GM23338 (cell line): ENCODE results near the gene TRAPPC10.

Source experiments
- CREB1 ChIP-seq: fragments of 250-450 bp; sonication (Bioruptor Pico); IDR thresholded peaks from 2 replicates; pipeline ENCODE4 v1.5.0; 2020; ENCODE audit warnings: low read depth, mild to moderate bottlenecking, moderate library complexity
- EZH2 ChIP-seq: fragments of 200-600 bp; sonication (generic); IDR thresholded peaks from one replicate; pipeline ENCODE4 v1.8.0; 2017; ENCODE audit warnings: antibody characterized with exemption, mild to moderate bottlenecking, low read depth; ENCODE audit not compliant: unreplicated experiment
- EZH2phosphoT487 ChIP-seq: fragments of 200-600 bp; sonication (generic); IDR thresholded peaks from one replicate; pipeline ENCODE4 v1.8.1; 2018; ENCODE audit warnings: antibody characterized with exemption; ENCODE audit not compliant: unreplicated experiment
- JUNB ChIP-seq: IDR thresholded peaks from one replicate; pipeline ENCODE4 v1.6.1; 2016; ENCODE audit warnings: antibody characterized with exemption; ENCODE audit not compliant: unreplicated experiment
- POLR2AphosphoS5 ChIP-seq: IDR thresholded peaks from 2 replicates; pipeline ENCODE4 v1.6.1; 2016; ENCODE audit warnings: antibody characterized with exemption, low read depth
- ZNF114 ChIP-seq: fragments of 250-450 bp; sonication (Bioruptor Pico); IDR thresholded peaks from 2 replicates; pipeline ENCODE4 v1.5.0; 2020; ENCODE audit warnings: mild to moderate bottlenecking, moderate library complexity
- ZNF462 ChIP-seq: fragments of 250-450 bp; sonication (Bioruptor Pico); IDR thresholded peaks from 2 replicates; pipeline ENCODE4 v1.5.0; 2020; ENCODE audit warnings: mild to moderate bottlenecking, moderate library complexity
- TF ChIP-seq, protein P1 (sequence below), 2 experiments: fragments of 200-600 bp in 1 of 2; sonication (generic) in 1 of 2; conservative IDR thresholded peaks; 2 replicates each; pipeline versions ENCODE4 v1.5.1 to v1.6.1; 2016 to 2017; ENCODE audit warnings: antibody characterized with exemption in 2 of 2, low read depth in 2 of 2, mild to moderate bottlenecking in 2 of 2, moderate library complexity in 1 of 2
- TF ChIP-seq, protein P2 (sequence below): IDR thresholded peaks from one replicate; pipeline ENCODE4 v1.6.1; 2018; ENCODE audit warnings: antibody characterized with exemption; ENCODE audit not compliant: unreplicated experiment

DNA sequence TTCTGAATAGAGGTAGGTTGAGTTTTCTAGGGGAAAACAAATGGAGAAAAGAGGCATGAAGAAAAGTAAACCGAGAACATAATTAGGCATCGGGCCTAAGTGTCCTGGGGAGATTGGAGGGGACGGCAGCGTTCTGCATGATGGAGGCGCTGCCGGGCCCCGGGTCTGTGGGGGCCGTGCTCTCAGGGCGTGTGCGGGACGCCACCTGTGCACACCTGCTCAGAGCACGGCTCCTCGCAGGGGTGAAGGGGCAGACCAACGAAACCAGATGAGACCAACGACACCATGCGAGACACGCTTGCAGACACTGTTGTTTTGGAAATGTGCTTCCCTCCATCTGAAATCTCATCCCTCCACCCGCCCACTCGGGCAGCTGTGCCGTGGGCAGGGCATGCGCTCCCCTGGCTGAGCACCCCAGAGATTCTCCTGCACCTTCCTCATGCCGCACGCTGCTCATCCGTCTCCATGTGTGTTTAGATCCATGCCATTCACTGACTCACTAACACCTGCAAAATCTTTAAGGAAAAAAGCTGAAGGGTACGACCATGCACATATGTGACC lies 28.2 kb upstream of the TRAPPC10 start:
- TF ChIP-seq, protein P1, sequence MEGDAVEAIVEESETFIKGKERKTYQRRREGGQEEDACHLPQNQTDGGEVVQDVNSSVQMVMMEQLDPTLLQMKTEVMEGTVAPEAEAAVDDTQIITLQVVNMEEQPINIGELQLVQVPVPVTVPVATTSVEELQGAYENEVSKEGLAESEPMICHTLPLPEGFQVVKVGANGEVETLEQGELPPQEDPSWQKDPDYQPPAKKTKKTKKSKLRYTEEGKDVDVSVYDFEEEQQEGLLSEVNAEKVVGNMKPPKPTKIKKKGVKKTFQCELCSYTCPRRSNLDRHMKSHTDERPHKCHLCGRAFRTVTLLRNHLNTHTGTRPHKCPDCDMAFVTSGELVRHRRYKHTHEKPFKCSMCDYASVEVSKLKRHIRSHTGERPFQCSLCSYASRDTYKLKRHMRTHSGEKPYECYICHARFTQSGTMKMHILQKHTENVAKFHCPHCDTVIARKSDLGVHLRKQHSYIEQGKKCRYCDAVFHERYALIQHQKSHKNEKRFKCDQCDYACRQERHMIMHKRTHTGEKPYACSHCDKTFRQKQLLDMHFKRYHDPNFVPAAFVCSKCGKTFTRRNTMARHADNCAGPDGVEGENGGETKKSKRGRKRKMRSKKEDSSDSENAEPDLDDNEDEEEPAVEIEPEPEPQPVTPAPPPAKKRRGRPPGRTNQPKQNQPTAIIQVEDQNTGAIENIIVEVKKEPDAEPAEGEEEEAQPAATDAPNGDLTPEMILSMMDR (conservative IDR thresholded peaks at IDR 0.05; ENCODE audit: low read depth in 2 of 2), result no peak
- no peak for TF ChIP-seq POLR2AphosphoS5
- TF ChIP-seq EZH2, result no peak
- TF ChIP-seq CREB1 (CRISPR knock-in tag), result no peak
- no peak for TF ChIP-seq EZH2phosphoT487
- no peak for TF ChIP-seq JUNB
- TF ChIP-seq, protein P2, sequence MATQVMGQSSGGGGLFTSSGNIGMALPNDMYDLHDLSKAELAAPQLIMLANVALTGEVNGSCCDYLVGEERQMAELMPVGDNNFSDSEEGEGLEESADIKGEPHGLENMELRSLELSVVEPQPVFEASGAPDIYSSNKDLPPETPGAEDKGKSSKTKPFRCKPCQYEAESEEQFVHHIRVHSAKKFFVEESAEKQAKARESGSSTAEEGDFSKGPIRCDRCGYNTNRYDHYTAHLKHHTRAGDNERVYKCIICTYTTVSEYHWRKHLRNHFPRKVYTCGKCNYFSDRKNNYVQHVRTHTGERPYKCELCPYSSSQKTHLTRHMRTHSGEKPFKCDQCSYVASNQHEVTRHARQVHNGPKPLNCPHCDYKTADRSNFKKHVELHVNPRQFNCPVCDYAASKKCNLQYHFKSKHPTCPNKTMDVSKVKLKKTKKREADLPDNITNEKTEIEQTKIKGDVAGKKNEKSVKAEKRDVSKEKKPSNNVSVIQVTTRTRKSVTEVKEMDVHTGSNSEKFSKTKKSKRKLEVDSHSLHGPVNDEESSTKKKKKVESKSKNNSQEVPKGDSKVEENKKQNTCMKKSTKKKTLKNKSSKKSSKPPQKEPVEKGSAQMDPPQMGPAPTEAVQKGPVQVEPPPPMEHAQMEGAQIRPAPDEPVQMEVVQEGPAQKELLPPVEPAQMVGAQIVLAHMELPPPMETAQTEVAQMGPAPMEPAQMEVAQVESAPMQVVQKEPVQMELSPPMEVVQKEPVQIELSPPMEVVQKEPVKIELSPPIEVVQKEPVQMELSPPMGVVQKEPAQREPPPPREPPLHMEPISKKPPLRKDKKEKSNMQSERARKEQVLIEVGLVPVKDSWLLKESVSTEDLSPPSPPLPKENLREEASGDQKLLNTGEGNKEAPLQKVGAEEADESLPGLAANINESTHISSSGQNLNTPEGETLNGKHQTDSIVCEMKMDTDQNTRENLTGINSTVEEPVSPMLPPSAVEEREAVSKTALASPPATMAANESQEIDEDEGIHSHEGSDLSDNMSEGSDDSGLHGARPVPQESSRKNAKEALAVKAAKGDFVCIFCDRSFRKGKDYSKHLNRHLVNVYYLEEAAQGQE, result no peak
- TF ChIP-seq ZNF114 (CRISPR knock-in tag), result no peak
- no peak for TF ChIP-seq ZNF462 (CRISPR knock-in tag)
